ENCODE measurements around the gene CFAP73.

- TF ChIP-seq CTCF (IDR thresholded peaks at IDR 0.05 in 2 of 3, conservative IDR thresholded peaks at IDR 0.05 in 1 of 3; ENCODE audit: borderline replicate concordance in 1 of 3, insufficient read depth in 1 of 3, low read depth in 2 of 3, low read length in 2 of 3) (no peak), POLR2A (IDR thresholded peaks at IDR 0.05; ENCODE audit: borderline replicate concordance, extremely low read depth, insufficient read depth, insufficient read length) (no peak), MAX (IDR thresholded peaks at IDR 0.05) (no peak), ZBTB33 (IDR thresholded peaks at IDR 0.05; ENCODE audit: extremely low read depth, insufficient replicate concordance, low read length) (no peak), REST (IDR thresholded peaks at IDR 0.05; ENCODE audit: low read depth) (no peak), EZH2phosphoT487 (IDR thresholded peaks at IDR 0.05; ENCODE audit: borderline replicate concordance) (no peak), ATF3 (IDR thresholded peaks at IDR 0.05) (no peak), TCF7L2 (IDR thresholded peaks at IDR 0.05; ENCODE audit: borderline replicate concordance, extremely low read depth, insufficient read depth, insufficient read length) (no peak), POLR2AphosphoS5 (IDR thresholded peaks at IDR 0.05; ENCODE audit: low read depth, low read length) (no peak)
Observed at GRCh38 chr12:113161415-113162016, 12.0 kb downstream of the CFAP73 start.

Data from HCT116 (cell line).